ENCODE data around the gene PRPH2. TPM values are rescaled to one million over a fixed set of nuclear protein-coding genes. Genes with fewer than 3 reads are reported as not detected.
A peak's percentile ranks its signal among the peaks of the same experiment; 100 is the strongest.

PRPH2 gene
- total and polyA plus RNA-seq, 8 donors: 0.34 to 2.2 (median 1.3) TPM

- no peaks in the 10 kb centered on the region for H3K27me3 ChIP-seq
- no peak for ATAC-seq
- intact Hi-C loops (cut with DNase I): no loop called here
Measured at GRCh38 chr6:42758756-42759430, 36.5 kb upstream of the PRPH2 start.

GRCh38 chr6:42756722-42757121, 34.3 kb upstream of the PRPH2 start:
- no peaks in the 10 kb centered on the region for H3K36me3 ChIP-seq
- H3K27me3 ChIP-seq: no peaks in the 10 kb centered on the region
- TF ChIP-seq CTCF (IDR thresholded peaks at IDR 0.05): no peak
- no peak overlapping the region for H3K4me3 ChIP-seq
- DNase-seq (no peak), FAIRE-seq (no peak), ATAC-seq (no peak)
- no peak overlapping the region for H3K27ac ChIP-seq
- H3K4me1 ChIP-seq: no peaks in the 10 kb centered on the region
- intact Hi-C loops (cut with DNase I): no loop called here
- WGBS, 2 donors: 95 to 98% methylated on average over 7 of the region's 7 CpGs
- H3K9me3 ChIP-seq: no peaks in the 10 kb centered on the region

More at GRCh38 chr6:42758756-42759430, 36.5 kb upstream of the PRPH2 start:
- H3K4me1 ChIP-seq: no peaks in the 10 kb centered on the region
- H3K36me3 ChIP-seq: no peaks in the 10 kb centered on the region
- no peak overlapping the region for H3K4me3 ChIP-seq
- H3K9me3 ChIP-seq: no peaks in the 10 kb centered on the region
- TF ChIP-seq CTCF (IDR thresholded peaks at IDR 0.05): no peak
- 94% methylated on average over 3 of the region's 3 CpGs for WGBS, 2 donors
- FAIRE-seq (no peak), DNase-seq (no peak)
- H3K27ac ChIP-seq: no peak overlapping the region

GRCh38 chr6:42754759-42755158, 32.4 kb upstream of the PRPH2 start:
- intact Hi-C loops (cut with DNase I): no loop called here
- Histone ChIP-seq H3K27me3 (no peaks in the 10 kb centered on the region), H3K27ac (no peak overlapping the region), H3K9me3 (no peaks in the 10 kb centered on the region), H3K4me1 (no peaks in the 10 kb centered on the region), H3K4me3 (no peak overlapping the region), H3K36me3 (no peaks in the 10 kb centered on the region)
- FAIRE-seq: no peak
- ATAC-seq: no peak
- no peak for DNase-seq
- no peak for TF ChIP-seq CTCF (IDR thresholded peaks at IDR 0.05)
- 87 to 92% methylated on average over 5 of the region's 5 CpGs for WGBS, 2 donors

GRCh38 chr6:42751055-42751454, 28.7 kb upstream of the PRPH2 start:
- Histone ChIP-seq H3K4me3 (no peak overlapping the region), H3K27me3 (no peaks in the 10 kb centered on the region), H3K27ac (no peak overlapping the region), H3K4me1 (peaks cover 0 to 12% (median 11%) of the 10 kb centered on the region in 3 donors), H3K9me3 (no peaks in the 10 kb centered on the region), H3K36me3 (no peaks in the 10 kb centered on the region)
- ATAC-seq: no peak
- FAIRE-seq: no peak
- 87 to 88% methylated on average over 3 of the region's 3 CpGs for WGBS, 2 donors
- DNase-seq: no peak
- no peak for TF ChIP-seq CTCF (IDR thresholded peaks at IDR 0.05)
- intact Hi-C loops (cut with DNase I): no loop called here

- FAIRE-seq (no peak), ATAC-seq (no peak), DNase-seq (no peak)
- Histone ChIP-seq H3K4me3 (peak overlapping the region in 1 of 4 donors; percentile 67), H3K4me1 (peaks cover 9 to 17% (median 11%) of the 10 kb centered on the region in 3 donors), H3K9me3 (no peaks in the 10 kb centered on the region), H3K27me3 (no peaks in the 10 kb centered on the region), H3K36me3 (no peaks in the 10 kb centered on the region), H3K27ac (no peak overlapping the region)
- intact Hi-C loops (cut with DNase I): no loop called here
- no peak for TF ChIP-seq CTCF (IDR thresholded peaks at IDR 0.05)
- WGBS, 2 donors: 29 to 35% methylated on average over 8 of the region's 8 CpGs
Measured at GRCh38 chr6:42748203-42748898, 26.0 kb upstream of the PRPH2 start.

All from pancreas (tissue), 10 donors.